Endothelial cell (in vitro differentiated cells): ENCODE measurements around the gene DEDD. TPM values are rescaled to one million over a fixed set of nuclear protein-coding genes. Genes with fewer than 3 reads are reported as not detected.

Experiments
- DNase-seq: peaks from one replicate; pipeline ENCODE4 v3.0.0; 2021; ENCODE audit warnings: low spot score
- H3K27ac Mint-ChIP-seq: one replicate; pipeline ENCODE4 v1.8.0; 2021; ENCODE audit warnings: mixed read lengths, inconsistent platforms; ENCODE audit not compliant: unreplicated experiment
- H3K27me3 Mint-ChIP-seq: one replicate; pipeline ENCODE4 v1.8.0; 2021; ENCODE audit warnings: mild to moderate bottlenecking, moderate library complexity, mixed read lengths, inconsistent platforms; ENCODE audit not compliant: unreplicated experiment
- H3K36me3 Mint-ChIP-seq: one replicate; pipeline ENCODE4 v1.8.0; 2021; ENCODE audit warnings: mild to moderate bottlenecking, low read depth, mixed read lengths, inconsistent platforms; ENCODE audit not compliant: unreplicated experiment
- H3K4me1 Mint-ChIP-seq: one replicate; pipeline ENCODE4 v1.8.0; 2021; ENCODE audit warnings: mild to moderate bottlenecking, mixed read lengths, inconsistent platforms; ENCODE audit not compliant: unreplicated experiment
- H3K4me3 Mint-ChIP-seq: one replicate; pipeline ENCODE4 v1.8.0; 2021; ENCODE audit warnings: mild to moderate bottlenecking, mixed read lengths, inconsistent platforms; ENCODE audit not compliant: unreplicated experiment
- H3K9me3 Mint-ChIP-seq: one replicate; pipeline ENCODE4 v1.8.0; 2021; ENCODE audit warnings: mixed read lengths, inconsistent platforms; ENCODE audit not compliant: unreplicated experiment
- CTCF ChIP-seq: fragments of 200-600 bp; sonication (generic); IDR thresholded peaks from one replicate; pipeline ENCODE4 v1.5.0; 2021; ENCODE audit warnings: antibody characterized with exemption; ENCODE audit not compliant: unreplicated experiment
- total RNA-seq: library from RNA; stranded (reverse); fragmentation: NEBNext Ultra II Directional; extraction: Animal tissue kit (Norgen Biotek cat#: 25700); gene quantifications from one replicate; pipeline ENCODE4 v1.2.1, GENCODE V29; 2021; ENCODE audit not compliant: unreplicated experiment

Gene DEDD
- total RNA-seq, 1 donor from 2014 or later: 133 TPM

GRCh38 chr1:161100556-161100955 is 31.9 kb downstream of the DEDD start:
- Mint-ChIP-seq H3K4me3 (no peak overlapping the region), H3K27ac (no peak overlapping the region), H3K4me1 (peaks cover 16% of the 10 kb centered on the region), H3K9me3 (no peaks in the 10 kb centered on the region), H3K36me3 (peaks cover 20% of the 10 kb centered on the region), H3K27me3 (peaks cover 3% of the 10 kb centered on the region)
- no peak for DNase-seq
- TF ChIP-seq CTCF: no peak

GRCh38 chr1:161099090-161099802 is 33.2 kb downstream of the DEDD start:
- H3K27ac Mint-ChIP-seq: peak overlapping the region; percentile 85

GRCh38 chr1:161098210-161099068 is 34.0 kb downstream of the DEDD start, which contains the start of gene KLHDC9:
Gene KLHDC9 (plus strand): TSS chr1:161098361. CDS start chr1:161098536, 175 bp downstream.
- peaks cover 20% of the 10 kb centered on the region for H3K36me3 Mint-ChIP-seq
- H3K27ac Mint-ChIP-seq: peak within 1 kb of the TSS; percentile 85
- H3K4me1 Mint-ChIP-seq: peaks cover 16% of the 10 kb centered on the region
- no peaks in the 10 kb centered on the region for H3K9me3 Mint-ChIP-seq
- DNase-seq: peak; percentile 78
- TF ChIP-seq CTCF: peak; percentile 10
- H3K27me3 Mint-ChIP-seq: peaks cover 2% of the 10 kb centered on the region
- peak within 1 kb of the TSS; percentile 93 for H3K4me3 Mint-ChIP-seq

More at GRCh38 chr1:161099090-161099802, 33.2 kb downstream of the DEDD start:
- Mint-ChIP-seq H3K4me1 (peaks cover 16% of the 10 kb centered on the region), H3K27me3 (peaks cover 3% of the 10 kb centered on the region), H3K36me3 (peaks cover 20% of the 10 kb centered on the region), H3K9me3 (no peaks in the 10 kb centered on the region), H3K4me3 (peak overlapping the region; percentile 93)
- TF ChIP-seq CTCF: no peak
- DNase-seq: no peak

- no peak for DNase-seq
- Mint-ChIP-seq H3K4me3 (no peak overlapping the region), H3K36me3 (peaks cover 15% of the 10 kb centered on the region), H3K27me3 (peaks cover 2% of the 10 kb centered on the region), H3K9me3 (no peaks in the 10 kb centered on the region), H3K4me1 (peaks cover 16% of the 10 kb centered on the region), H3K27ac (no peak overlapping the region)
- no peak for TF ChIP-seq CTCF
Measured at GRCh38 chr1:161096530-161096929, 35.9 kb downstream of the DEDD start.
